Mucosa of rectum (tissue), 2 donors: ENCODE measurements around the gene B3GNT5.

ENCODE experiments used
- H3K27ac ChIP-seq, 2 donors: one replicate each; pipeline ENCODE4 v1.7.0; 2013; ENCODE audit warnings: inconsistent platforms in 2 of 2, low read depth in 2 of 2, low read length in 2 of 2
- H3K27me3 ChIP-seq, 2 donors: one replicate each; pipeline ENCODE4 v1.7.0; 2013; ENCODE audit warnings: low read length in 2 of 2; ENCODE audit not compliant: control insufficient read depth in 2 of 2, insufficient read depth in 2 of 2
- H3K36me3 ChIP-seq, 2 donors: one replicate each; pipeline ENCODE4 v1.7.0; 2013; ENCODE audit warnings: low read length in 2 of 2; ENCODE audit not compliant: control insufficient read depth in 2 of 2, insufficient read depth in 2 of 2
- H3K4me1 ChIP-seq, 2 donors: one replicate each; pipeline ENCODE4 v1.7.0; 2013; ENCODE audit warnings: low read length in 2 of 2, mild to moderate bottlenecking in 1 of 2; ENCODE audit not compliant: control insufficient read depth in 2 of 2, insufficient read depth in 2 of 2
- H3K4me3 ChIP-seq, 2 donors: one replicate each; pipeline ENCODE4 v1.7.0; 2013; ENCODE audit warnings: low read length in 2 of 2
- H3K9ac ChIP-seq, 2 donors: one replicate each; pipeline ENCODE4 v1.7.0; 2013; ENCODE audit warnings: low read length in 2 of 2, low read depth in 1 of 2, mild to moderate bottlenecking in 1 of 2
- H3K9me3 ChIP-seq, 2 donors: one replicate each; pipeline ENCODE4 v1.7.0; 2013; ENCODE audit warnings: low read length in 2 of 2; ENCODE audit not compliant: control insufficient read depth in 2 of 2
- donor health status: healthy.
- donor health status: Normal muscosa, but diverticular disease.

B3GNT5 gene

GRCh38 chr3:183312433-183312832 is 59.4 kb downstream of the B3GNT5 start:
- H3K36me3 ChIP-seq: no peaks in the 10 kb centered on the region
- H3K9me3 ChIP-seq: no peaks in the 10 kb centered on the region
- H3K4me3 ChIP-seq: no peak overlapping the region
- no peaks in the 10 kb centered on the region for H3K27me3 ChIP-seq
- H3K9ac ChIP-seq: no peak overlapping the region
- H3K27ac ChIP-seq: no peak overlapping the region
- H3K4me1 ChIP-seq: peaks cover 23 to 28% of the 10 kb centered on the region in 2 donors

GRCh38 chr3:183313351-183313750 is 60.3 kb downstream of the B3GNT5 start:
- no peaks in the 10 kb centered on the region for H3K36me3 ChIP-seq
- H3K9me3 ChIP-seq: no peaks in the 10 kb centered on the region
- no peak overlapping the region for H3K9ac ChIP-seq
- peaks cover 19 to 20% of the 10 kb centered on the region in 2 donors for H3K4me1 ChIP-seq
- no peaks in the 10 kb centered on the region for H3K27me3 ChIP-seq
- no peak overlapping the region for H3K4me3 ChIP-seq
- H3K27ac ChIP-seq: no peak overlapping the region

GRCh38 chr3:183313764-183314163 is 60.7 kb downstream of the B3GNT5 start:
- H3K36me3 ChIP-seq: no peaks in the 10 kb centered on the region
- H3K27me3 ChIP-seq: no peaks in the 10 kb centered on the region
- H3K9ac ChIP-seq: no peak overlapping the region
- no peak overlapping the region for H3K4me3 ChIP-seq
- no peaks in the 10 kb centered on the region for H3K9me3 ChIP-seq
- peaks cover 15 to 17% of the 10 kb centered on the region in 2 donors for H3K4me1 ChIP-seq
- no peak overlapping the region for H3K27ac ChIP-seq

GRCh38 chr3:183315739-183316138 is 62.7 kb downstream of the B3GNT5 start:
- H3K27ac ChIP-seq: peak overlapping the region; percentile 53 to 68
- H3K4me1 ChIP-seq: peaks cover 2 to 9% of the 10 kb centered on the region in 2 donors
- H3K4me3 ChIP-seq: no peak overlapping the region
- H3K36me3 ChIP-seq: no peaks in the 10 kb centered on the region
- H3K27me3 ChIP-seq: no peaks in the 10 kb centered on the region
- no peaks in the 10 kb centered on the region for H3K9me3 ChIP-seq
- peak overlapping the region in 1 of 2 donors; percentile 2 for H3K9ac ChIP-seq

- Histone ChIP-seq H3K9me3 (no peaks in the 10 kb centered on the region), H3K27me3 (no peaks in the 10 kb centered on the region), H3K9ac (no peak overlapping the region), H3K27ac (peak overlapping the region in 1 of 2 donors; percentile 77), H3K36me3 (no peaks in the 10 kb centered on the region), H3K4me3 (no peak overlapping the region), H3K4me1 (peaks cover 2 to 9% of the 10 kb centered on the region in 2 donors)
These were observed 64.2 kb downstream of the B3GNT5 start for GRCh38 chr3:183317271-183317670.

GRCh38 chr3:183317886-183318865 is 65.1 kb downstream of the B3GNT5 start:
- H3K4me3 ChIP-seq: no peak overlapping the region
- peaks cover 2 to 9% of the 10 kb centered on the region in 2 donors for H3K4me1 ChIP-seq
- no peaks in the 10 kb centered on the region for H3K36me3 ChIP-seq
- H3K9me3 ChIP-seq: no peaks in the 10 kb centered on the region
- no peaks in the 10 kb centered on the region for H3K27me3 ChIP-seq
- peak overlapping the region in 1 of 2 donors; percentile 5 for H3K9ac ChIP-seq
- peak overlapping the region; percentile 10 to 77 for H3K27ac ChIP-seq

GRCh38 chr3:183318877-183319276 is 65.8 kb downstream of the B3GNT5 start:
- H3K36me3 ChIP-seq: no peaks in the 10 kb centered on the region
- H3K27ac ChIP-seq: peak overlapping the region in 1 of 2 donors; percentile 48
- peaks cover 2 to 9% of the 10 kb centered on the region in 2 donors for H3K4me1 ChIP-seq

GRCh38 chr3:183319371-183319770 is 66.3 kb downstream of the B3GNT5 start:
- no peak overlapping the region for H3K9ac ChIP-seq
- no peak overlapping the region for H3K27ac ChIP-seq
- no peaks in the 10 kb centered on the region for H3K27me3 ChIP-seq
- H3K9me3 ChIP-seq: no peaks in the 10 kb centered on the region
- H3K36me3 ChIP-seq: no peaks in the 10 kb centered on the region
- H3K4me3 ChIP-seq: no peak overlapping the region
- H3K4me1 ChIP-seq: peaks cover 2 to 9% of the 10 kb centered on the region in 2 donors

More at GRCh38 chr3:183318877-183319276, 65.8 kb downstream of the B3GNT5 start:
- Histone ChIP-seq H3K9me3 (no peaks in the 10 kb centered on the region), H3K27me3 (no peaks in the 10 kb centered on the region), H3K9ac (no peak overlapping the region), H3K4me3 (no peak overlapping the region)
